HEK293 (cell line): ENCODE results near the gene MPV17L2.

Experiments used
- CTCF ChIA-PET: fragments of 350-600 bp; formaldehyde crosslinking; extraction: SDS; loops from one replicate; lab custom pipeline; 2021; ENCODE audit warnings: antibody characterized with exemption; lab: Yijun Ruan, JAX
- POLR2A ChIA-PET: fragments of 300-600 bp; formaldehyde crosslinking; extraction: SDS; loops from one replicate; lab custom pipeline; 2020; ENCODE audit warnings: antibody characterized with exemption, inconsistent platforms; lab: Yijun Ruan, JAX
- H3K27ac ChIP-seq: fragments of 200-500 bp; sonication (Bioruptor generic); 2 replicates; pipeline ENCODE4 v1.5.1; 2014; ENCODE audit warnings: low read depth, low read length, control low read depth, inconsistent platforms; ENCODE audit errors: extremely low read depth
- H3K36me3 ChIP-seq, 2 experiments: fragments of 200-500 bp in 1 of 2; sonication (Bioruptor generic) in 1 of 2; 1 replicate in 1 of 2; 2 replicates in 1 of 2; pipeline ENCODE4 v1.5.1; 2014 to 2017; ENCODE audit warnings: inconsistent platforms in 2 of 2, low read length in 2 of 2; ENCODE audit not compliant: control insufficient read depth in 2 of 2, insufficient read depth in 1 of 2
- H3K4me1 ChIP-seq: fragments of 200-500 bp; sonication (Bioruptor generic); 2 replicates; pipeline ENCODE4 v1.5.1; 2014; ENCODE audit warnings: mild to moderate bottlenecking, low read length, inconsistent platforms; ENCODE audit not compliant: control insufficient read depth, insufficient read depth
- H3K4me3 ChIP-seq: 2 replicates; pipeline ENCODE4 v1.5.1; 2011; ENCODE audit warnings: low read depth, mild to moderate bottlenecking, control low read depth, low read length, moderate library complexity
- H3K9me3 ChIP-seq: fragments of 200-500 bp; sonication (Bioruptor generic); 2 replicates; pipeline ENCODE4 v1.5.1; 2014; ENCODE audit warnings: low read depth, low read length, inconsistent platforms; ENCODE audit not compliant: control insufficient read depth, insufficient read depth
- FEZF1 ChIP-seq: fragments of 450-650 bp; formaldehyde crosslinking; IDR thresholded peaks from 2 replicates; pipeline ENCODE4 v1.5.1; 2016; ENCODE audit warnings: missing biosample characterization, missing genetic modification characterization
- KLF8 ChIP-seq: fragments of 450-650 bp; formaldehyde crosslinking; IDR thresholded peaks from 2 replicates; pipeline ENCODE4 v1.5.1; 2016; ENCODE audit warnings: missing biosample characterization, missing genetic modification characterization
- SP2 ChIP-seq: fragments of 450-650 bp; formaldehyde crosslinking; IDR thresholded peaks from 2 replicates; pipeline ENCODE4 v1.5.1; 2016; ENCODE audit warnings: missing biosample characterization, missing genetic modification characterization
- ZFP3 ChIP-seq: fragments of 450-650 bp; formaldehyde crosslinking; IDR thresholded peaks from 2 replicates; pipeline ENCODE4 v1.5.1; 2016; ENCODE audit warnings: low read depth, missing biosample characterization, missing genetic modification characterization
- ZFP69B ChIP-seq: fragments of 450-650 bp; formaldehyde crosslinking; IDR thresholded peaks from 2 replicates; pipeline ENCODE4 v1.5.1; 2016; ENCODE audit warnings: missing biosample characterization, missing genetic modification characterization
- ZNF146 ChIP-seq: fragments of 450-650 bp; formaldehyde crosslinking; IDR thresholded peaks from 2 replicates; pipeline ENCODE4 v1.5.1; 2016; ENCODE audit warnings: missing biosample characterization, missing genetic modification characterization
- ZNF157 ChIP-seq: fragments of 450-650 bp; formaldehyde crosslinking; IDR thresholded peaks from 2 replicates; pipeline ENCODE4 v1.5.1; 2016; ENCODE audit warnings: missing biosample characterization, missing genetic modification characterization
- ZNF239 ChIP-seq: fragments of 450-650 bp; formaldehyde crosslinking; IDR thresholded peaks from 2 replicates; pipeline ENCODE4 v1.5.1; 2016; ENCODE audit warnings: missing biosample characterization, missing genetic modification characterization
- ZNF274 ChIP-seq, 2 experiments: fragments of 200-500 bp in 1 of 2; fragments of 450-650 bp in 1 of 2; sonication (Bioruptor generic) in 1 of 2; formaldehyde crosslinking in 1 of 2; IDR thresholded peaks; 2 replicates each; pipeline versions ENCODE4 v1.5.1 to v1.6.1; 2014 to 2016; ENCODE audit warnings: borderline replicate concordance in 1 of 2, inconsistent platforms in 1 of 2, low read length in 1 of 2, missing biosample characterization in 1 of 2, missing genetic modification characterization in 1 of 2
- ZNF324 ChIP-seq: fragments of 450-650 bp; formaldehyde crosslinking; IDR thresholded peaks from 2 replicates; pipeline ENCODE4 v1.5.1; 2016; ENCODE audit warnings: missing biosample characterization, missing genetic modification characterization
- ZNF341 ChIP-seq: fragments of 450-650 bp; formaldehyde crosslinking; IDR thresholded peaks from 2 replicates; pipeline ENCODE4; 2016; ENCODE audit warnings: low read depth, missing biosample characterization, missing genetic modification characterization
- ZNF501 ChIP-seq: fragments of 450-650 bp; formaldehyde crosslinking; IDR thresholded peaks from 2 replicates; pipeline ENCODE4 v1.5.1; 2016; ENCODE audit warnings: missing biosample characterization, missing genetic modification characterization
- ZNF558 ChIP-seq: fragments of 450-650 bp; formaldehyde crosslinking; IDR thresholded peaks from 2 replicates; pipeline ENCODE4 v1.5.1; 2016; ENCODE audit warnings: missing biosample characterization, missing genetic modification characterization
- ZNF623 ChIP-seq: fragments of 450-650 bp; formaldehyde crosslinking; IDR thresholded peaks from 2 replicates; pipeline ENCODE4 v1.5.1; 2016; ENCODE audit warnings: missing biosample characterization, missing genetic modification characterization
- TF ChIP-seq, protein P1 (sequence below): fragments of 450-650 bp; IDR thresholded peaks from 2 replicates; pipeline ENCODE4 v1.5.1; 2018; ENCODE audit warnings: missing biosample characterization, mild to moderate bottlenecking, missing genetic modification characterization

MPV17L2 gene

GRCh38 chr19:18161636-18162002, 31.4 kb upstream of the MPV17L2 start (continued):
- TF ChIP-seq ZNF146 (tag by site-specific recombination) (no peak), KLF8 (peak; percentile 3; the same call in 1 of the 2 replicates), ZNF274 (IDR thresholded peaks at IDR 0.05; ENCODE audit: low read length) (no peak), ZNF274 (tag by site-specific recombination; IDR thresholded peaks at IDR 0.05; ENCODE audit: borderline replicate concordance) (no peak), SP2 (tag by site-specific recombination) (peak; percentile 14; the same call in 1 of the 2 replicates)
- TF ChIP-seq, all 188 proteins: peak for 5

- Histone ChIP-seq H3K36me3 (peaks cover 21 to 69% of the 10 kb centered on the region in 2 experiments; a peak in 2 of 3 replicates), H3K9me3 (no peaks in the 10 kb centered on the region), H3K4me1 (no peaks in the 10 kb centered on the region), H3K4me3 (no peak overlapping the region), H3K27ac (no peak overlapping the region)
- CTCF ChIA-PET, result interaction anchor here (0.6 to 7.2 kb wide), 5 partner anchors 20 to 88 kb away, joined by 4 to 83 read pairs (median 4); no protein-coding TSS in a partner anchor
- POLR2A ChIA-PET, result no interaction called here
- TF ChIP-seq, protein P1, sequence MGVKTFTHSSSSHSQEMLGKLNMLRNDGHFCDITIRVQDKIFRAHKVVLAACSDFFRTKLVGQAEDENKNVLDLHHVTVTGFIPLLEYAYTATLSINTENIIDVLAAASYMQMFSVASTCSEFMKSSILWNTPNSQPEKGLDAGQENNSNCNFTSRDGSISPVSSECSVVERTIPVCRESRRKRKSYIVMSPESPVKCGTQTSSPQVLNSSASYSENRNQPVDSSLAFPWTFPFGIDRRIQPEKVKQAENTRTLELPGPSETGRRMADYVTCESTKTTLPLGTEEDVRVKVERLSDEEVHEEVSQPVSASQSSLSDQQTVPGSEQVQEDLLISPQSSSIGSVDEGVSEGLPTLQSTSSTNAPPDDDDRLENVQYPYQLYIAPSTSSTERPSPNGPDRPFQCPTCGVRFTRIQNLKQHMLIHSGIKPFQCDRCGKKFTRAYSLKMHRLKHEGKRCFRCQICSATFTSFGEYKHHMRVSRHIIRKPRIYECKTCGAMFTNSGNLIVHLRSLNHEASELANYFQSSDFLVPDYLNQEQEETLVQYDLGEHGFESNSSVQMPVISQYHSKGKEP, result no peak
Measured at GRCh38 chr19:18164072-18164471, 28.9 kb upstream of the MPV17L2 start.

DNA sequence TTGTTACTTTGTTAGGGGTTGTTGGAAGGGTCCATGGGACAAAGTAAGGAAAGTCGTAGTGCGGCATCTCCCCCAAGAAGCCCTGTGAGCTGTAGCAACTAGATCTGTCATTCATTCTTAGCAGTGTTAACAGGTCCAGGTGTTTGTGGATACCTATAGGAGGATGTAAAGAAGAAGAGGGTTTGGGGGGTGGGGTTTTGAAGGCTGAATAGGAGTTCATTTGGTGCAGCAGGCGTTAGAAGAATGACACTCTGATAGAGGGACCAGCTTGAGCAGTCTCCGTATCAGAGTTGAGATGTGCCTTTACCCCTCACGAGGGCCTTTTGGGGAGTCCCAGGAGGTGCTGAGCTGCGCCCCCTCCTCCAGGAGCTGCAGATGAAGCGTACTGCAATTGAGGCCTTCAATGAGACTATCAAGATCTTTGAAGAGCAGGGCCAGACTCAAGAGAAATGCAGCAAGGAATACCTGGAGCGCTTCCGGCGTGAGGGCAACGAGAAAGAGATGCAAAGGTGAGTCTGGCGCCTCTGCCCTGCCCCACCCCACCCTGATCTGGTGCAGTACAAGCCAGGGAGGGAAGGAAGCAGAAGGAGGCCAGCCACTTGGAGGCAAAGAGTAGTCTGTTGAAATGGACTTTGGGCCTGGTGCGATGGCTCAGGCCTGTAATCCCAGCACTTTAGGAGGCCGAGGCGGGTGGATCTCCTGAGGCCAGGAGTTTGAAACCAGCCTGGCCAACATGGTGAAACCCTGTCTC, 27.0 kb upstream of the MPV17L2 start:
- no peak overlapping the region for H3K27ac ChIP-seq
- no peaks in the 10 kb centered on the region for H3K9me3 ChIP-seq
- ChIA-PET POLR2A (interaction anchor here (0.6 kb wide), 1 partner anchor 54 kb away, joined by 3 read pairs; no protein-coding TSS in a partner anchor), CTCF (interaction anchor here (7.2 kb wide), 1 partner anchor 52 kb away, joined by 83 read pairs; no protein-coding TSS in a partner anchor)
- H3K36me3 ChIP-seq, result peaks cover 21 to 73% of the 10 kb centered on the region in 2 experiments; a peak in 2 of 3 replicates
- H3K4me1 ChIP-seq, result no peaks in the 10 kb centered on the region
- no peak overlapping the region for H3K4me3 ChIP-seq
- TF ChIP-seq ZFP3, result peak; percentile 97
- TF ChIP-seq ZNF623, result no peak
- TF ChIP-seq ZNF324 (tag by site-specific recombination), result no peak
- no peak for TF ChIP-seq ZNF239 (tag by site-specific recombination)
- TF ChIP-seq ZNF157, result no peak
- TF ChIP-seq FEZF1, result no peak

GRCh38 chr19:18167011-18167410, 26.0 kb upstream of the MPV17L2 start:
- Histone ChIP-seq H3K9me3 (no peaks in the 10 kb centered on the region), H3K27ac (no peak overlapping the region), H3K4me1 (no peaks in the 10 kb centered on the region), H3K4me3 (no peak overlapping the region), H3K36me3 (peaks cover 21 to 71% of the 10 kb centered on the region in 2 experiments; a peak in 2 of 3 replicates)
- ChIA-PET CTCF (interaction anchor here (1.7 to 7.2 kb wide), 2 partner anchors 53 to 106 kb away, joined by 5 to 83 read pairs; no protein-coding TSS in a partner anchor), POLR2A (no interaction called here)
- TF ChIP-seq ZNF558, result no peak
- no peak for TF ChIP-seq ZNF146 (tag by site-specific recombination)
- TF ChIP-seq ZFP69B (tag by site-specific recombination), result no peak
- TF ChIP-seq ZNF501 (tag by site-specific recombination), result no peak
- no peak for TF ChIP-seq ZNF341 (tag by site-specific recombination)
